Mesothelial cell of epicardium (in vitro differentiated cells): Measurements from ENCODE around the gene COL4A2. TPM values are rescaled to one million over a fixed set of nuclear protein-coding genes. Genes with fewer than 3 reads are reported as not detected.

Experiments
- DNase-seq, 2 experiments: peaks; one replicate each; pipeline ENCODE4 v3.0.0; 2021; ENCODE audit warnings: low spot score in 2 of 2; ENCODE audit not compliant: unreplicated experiment in 2 of 2
- H3K27ac Mint-ChIP-seq: 2 replicates; pipeline ENCODE4 v1.8.0; 2021; ENCODE audit warnings: mixed read lengths
- H3K27me3 Mint-ChIP-seq: 2 replicates; pipeline ENCODE4 v1.8.0; 2021; ENCODE audit warnings: low read depth, mixed read lengths
- H3K36me3 Mint-ChIP-seq: 2 replicates; pipeline ENCODE4 v1.8.0; 2021; ENCODE audit warnings: mixed read lengths
- H3K4me1 Mint-ChIP-seq: 2 replicates; pipeline ENCODE4 v1.8.0; 2021; ENCODE audit warnings: mixed read lengths
- H3K4me3 Mint-ChIP-seq: 2 replicates; pipeline ENCODE4 v1.8.0; 2021; ENCODE audit warnings: mild to moderate bottlenecking, moderate library complexity, mixed read lengths
- H3K9me3 Mint-ChIP-seq: 2 replicates; pipeline ENCODE4 v1.8.0; 2021; ENCODE audit warnings: mixed read lengths
- total RNA-seq: library from RNA; stranded (reverse); gene quantifications from 3 replicates; pipeline ENCODE4 v1.2.1, GENCODE V29; 2021
- TF ChIP-seq, protein P1 (sequence below): fragments of 200-600 bp; sonication (generic); IDR thresholded peaks from one replicate; pipeline ENCODE4 v1.5.0; 2021; ENCODE audit warnings: antibody characterized with exemption; ENCODE audit not compliant: unreplicated experiment

The COL4A2 gene
- total RNA-seq, 1 donor from 2014 or later = 469 TPM

DNA sequence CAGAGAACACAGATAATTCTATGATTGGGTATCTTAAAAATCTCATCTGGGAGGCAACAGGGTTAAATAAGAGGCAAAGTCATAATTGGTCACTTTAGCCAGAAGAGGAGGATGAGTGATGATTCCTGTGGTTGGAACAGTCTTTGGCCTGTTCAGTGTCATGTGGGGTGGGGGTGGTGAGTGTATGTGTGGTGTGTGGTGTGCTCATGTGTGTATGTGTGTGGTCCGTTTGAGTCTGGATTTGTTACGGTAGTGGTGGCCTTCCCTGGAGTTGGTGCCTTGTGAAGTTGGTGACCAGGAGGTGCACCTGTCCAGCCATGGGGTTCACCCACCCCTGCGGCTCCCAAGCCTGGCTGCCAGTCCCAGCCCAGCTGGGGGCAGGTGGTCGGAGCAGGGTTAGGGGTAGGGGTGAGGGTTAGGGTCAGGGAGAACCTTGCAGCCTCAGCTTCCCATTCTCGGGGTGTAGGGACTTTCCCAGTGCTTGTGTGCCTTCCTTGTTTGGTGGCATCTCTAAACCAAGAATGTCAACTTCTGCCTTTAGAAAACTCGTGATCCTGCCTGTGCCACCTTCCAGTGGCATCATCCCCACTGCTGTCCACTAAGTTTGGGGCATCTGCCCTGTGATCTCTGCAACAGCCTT is 156.9 kb downstream of the COL4A2 start:
- no peaks in the 10 kb centered on the region for H3K27me3 Mint-ChIP-seq
- H3K4me1 Mint-ChIP-seq = no peaks in the 10 kb centered on the region
- no peak for DNase-seq
- TF ChIP-seq, protein P1, sequence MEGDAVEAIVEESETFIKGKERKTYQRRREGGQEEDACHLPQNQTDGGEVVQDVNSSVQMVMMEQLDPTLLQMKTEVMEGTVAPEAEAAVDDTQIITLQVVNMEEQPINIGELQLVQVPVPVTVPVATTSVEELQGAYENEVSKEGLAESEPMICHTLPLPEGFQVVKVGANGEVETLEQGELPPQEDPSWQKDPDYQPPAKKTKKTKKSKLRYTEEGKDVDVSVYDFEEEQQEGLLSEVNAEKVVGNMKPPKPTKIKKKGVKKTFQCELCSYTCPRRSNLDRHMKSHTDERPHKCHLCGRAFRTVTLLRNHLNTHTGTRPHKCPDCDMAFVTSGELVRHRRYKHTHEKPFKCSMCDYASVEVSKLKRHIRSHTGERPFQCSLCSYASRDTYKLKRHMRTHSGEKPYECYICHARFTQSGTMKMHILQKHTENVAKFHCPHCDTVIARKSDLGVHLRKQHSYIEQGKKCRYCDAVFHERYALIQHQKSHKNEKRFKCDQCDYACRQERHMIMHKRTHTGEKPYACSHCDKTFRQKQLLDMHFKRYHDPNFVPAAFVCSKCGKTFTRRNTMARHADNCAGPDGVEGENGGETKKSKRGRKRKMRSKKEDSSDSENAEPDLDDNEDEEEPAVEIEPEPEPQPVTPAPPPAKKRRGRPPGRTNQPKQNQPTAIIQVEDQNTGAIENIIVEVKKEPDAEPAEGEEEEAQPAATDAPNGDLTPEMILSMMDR = no peak
- no peak overlapping the region for H3K27ac Mint-ChIP-seq
- H3K9me3 Mint-ChIP-seq = no peaks in the 10 kb centered on the region
- no peak overlapping the region for H3K4me3 Mint-ChIP-seq
- peaks cover 37% of the 10 kb centered on the region for H3K36me3 Mint-ChIP-seq

- TF ChIP-seq, protein P1 = no peak
- Mint-ChIP-seq H3K4me1 (no peaks in the 10 kb centered on the region), H3K27ac (no peak overlapping the region), H3K36me3 (peaks cover 40% of the 10 kb centered on the region), H3K4me3 (no peak overlapping the region), H3K27me3 (no peaks in the 10 kb centered on the region), H3K9me3 (no peaks in the 10 kb centered on the region)
- DNase-seq = no peak
These were observed 157.7 kb downstream of the COL4A2 start for GRCh38 chr13:110464556-110465333.

- TF ChIP-seq, protein P1 = no peak
- no peak overlapping the region for H3K4me3 Mint-ChIP-seq
- H3K36me3 Mint-ChIP-seq = peaks cover 42% of the 10 kb centered on the region
- H3K27ac Mint-ChIP-seq = no peak overlapping the region
- no peaks in the 10 kb centered on the region for H3K9me3 Mint-ChIP-seq
- DNase-seq = no peak
- no peaks in the 10 kb centered on the region for H3K4me1 Mint-ChIP-seq
- H3K27me3 Mint-ChIP-seq = no peaks in the 10 kb centered on the region
These were observed 158.6 kb downstream of the COL4A2 start for GRCh38 chr13:110465696-110466095.

DNA sequence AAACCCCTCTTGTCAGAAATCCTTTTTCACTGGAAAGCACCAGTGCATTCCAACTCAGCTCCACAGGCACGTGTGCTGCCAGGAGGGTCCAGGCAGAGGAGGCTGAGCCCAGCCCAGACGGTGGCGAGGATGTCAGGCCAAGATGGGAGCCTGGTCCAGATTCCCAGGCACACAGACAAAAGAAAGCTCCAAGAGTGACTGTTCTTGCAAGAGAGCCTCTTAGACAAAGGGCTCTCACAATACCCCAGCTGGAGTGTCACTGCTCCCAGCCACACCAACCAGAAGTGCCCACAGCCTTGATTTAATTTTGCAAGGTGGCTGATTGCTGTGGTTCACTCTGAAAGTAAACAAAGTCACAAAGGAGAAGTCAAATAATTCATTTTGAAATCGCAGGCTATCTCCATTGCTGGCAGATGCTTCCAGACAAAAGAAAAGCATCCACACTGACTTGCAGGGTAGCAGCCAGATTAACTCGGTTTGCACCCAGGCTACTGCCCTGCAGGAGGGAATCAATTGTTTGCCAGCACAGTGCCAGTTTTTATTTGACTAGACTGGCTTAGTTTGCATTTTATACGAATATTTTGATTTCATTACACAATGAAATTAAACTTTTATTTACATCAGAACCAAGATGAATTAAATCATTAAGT is 159.3 kb downstream of the COL4A2 start:
- H3K27ac Mint-ChIP-seq = no peak overlapping the region
- H3K36me3 Mint-ChIP-seq = peaks cover 45% of the 10 kb centered on the region
- H3K9me3 Mint-ChIP-seq = no peaks in the 10 kb centered on the region
- TF ChIP-seq, protein P1 = no peak
- no peak overlapping the region for H3K4me3 Mint-ChIP-seq
- H3K4me1 Mint-ChIP-seq = no peaks in the 10 kb centered on the region
- DNase-seq = no peak
- H3K27me3 Mint-ChIP-seq = no peaks in the 10 kb centered on the region

DNA sequence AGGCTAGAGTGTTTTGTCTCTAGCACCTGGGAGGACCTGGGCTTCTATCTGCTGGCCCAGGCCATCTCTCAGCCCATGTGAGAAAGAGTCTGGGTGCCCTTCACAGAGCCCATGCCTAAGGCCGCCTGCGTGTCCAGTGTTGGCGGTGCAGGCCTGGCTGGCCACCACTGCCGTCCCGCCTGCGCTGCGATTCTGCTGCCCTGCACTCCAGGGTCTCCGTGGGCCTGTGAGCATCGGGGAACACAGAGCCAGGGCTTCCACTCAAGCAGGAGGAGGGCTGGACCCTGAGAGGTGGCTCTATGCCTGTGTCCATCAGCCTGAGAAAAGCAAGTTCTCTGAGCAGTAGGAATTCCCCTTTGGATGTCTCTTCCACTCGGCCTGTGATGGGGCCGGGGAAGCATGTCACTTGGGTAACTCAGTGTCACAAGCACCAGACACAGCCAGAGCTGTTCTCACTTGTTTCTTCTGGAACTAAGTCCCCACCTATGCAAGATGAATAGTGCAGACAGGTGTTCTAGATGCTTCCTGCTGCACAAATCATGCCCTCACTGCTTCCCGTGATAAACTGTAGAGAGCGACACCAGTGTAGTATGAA is 160.5 kb downstream of the COL4A2 start:
- Mint-ChIP-seq H3K4me1 (no peaks in the 10 kb centered on the region), H3K9me3 (no peaks in the 10 kb centered on the region), H3K4me3 (no peak overlapping the region), H3K27me3 (no peaks in the 10 kb centered on the region), H3K27ac (no peak overlapping the region), H3K36me3 (peaks cover 45% of the 10 kb centered on the region)
- DNase-seq = no peak
- TF ChIP-seq, protein P1 = no peak
